Small intestine (tissue), 7 donors: ENCODE data around the gene METTL24. TPM values are rescaled to one million over a fixed set of nuclear protein-coding genes. Genes with fewer than 3 reads are reported as not detected.

Experiments
- DNase-seq, 2 donors: peaks; one replicate each; pipeline versions ENCODE4 v3.0.0 to v3.0.0-alpha.2; 2013
- FAIRE-seq: peaks from 2 replicates; lab custom pipeline; 2012; peaks lifted over from hg19 to GRCh38; lab: Jason Lieb, UNC
- H3K27ac ChIP-seq, 3 donors: one replicate each; pipeline ENCODE4 v1.5.1; 2013; ENCODE audit warnings: low read length in 2 of 3, mild to moderate bottlenecking in 2 of 3, control low read depth in 1 of 3, inconsistent platforms in 1 of 3, low read depth in 1 of 3, moderate library complexity in 1 of 3
- H3K27me3 ChIP-seq, 3 donors: one replicate each; pipeline ENCODE4 v1.6.1; 2013; ENCODE audit warnings: low read length in 3 of 3, inconsistent platforms in 1 of 3; ENCODE audit not compliant: control insufficient read depth in 3 of 3, insufficient read depth in 3 of 3
- H3K36me3 ChIP-seq, 3 donors: one replicate each; pipeline ENCODE4 v1.6.1; 2013; ENCODE audit warnings: low read length in 3 of 3, inconsistent platforms in 1 of 3, low read depth in 1 of 3, mild to moderate bottlenecking in 1 of 3, moderate library complexity in 1 of 3; ENCODE audit not compliant: control insufficient read depth in 3 of 3, insufficient read depth in 2 of 3
- H3K4me1 ChIP-seq, 3 donors: one replicate each; pipeline ENCODE4 v1.6.1; 2013; ENCODE audit warnings: low read length in 2 of 3, inconsistent platforms in 1 of 3, low read depth in 1 of 3, mild to moderate bottlenecking in 1 of 3, moderate library complexity in 1 of 3; ENCODE audit not compliant: control insufficient read depth in 3 of 3, insufficient read depth in 2 of 3
- H3K4me3 ChIP-seq, 3 donors: one replicate each; pipeline ENCODE4 v1.5.1; 2013; ENCODE audit warnings: low read length in 3 of 3, control low read depth in 1 of 3, inconsistent platforms in 1 of 3, low read depth in 1 of 3, mild to moderate bottlenecking in 1 of 3, moderate library complexity in 1 of 3
- H3K9me3 ChIP-seq, 2 donors: one replicate each; pipeline ENCODE4 v1.6.1; 2013; ENCODE audit warnings: low read depth in 1 of 2, low read length in 1 of 2; ENCODE audit not compliant: control insufficient read depth in 2 of 2, insufficient read depth in 1 of 2
- WGBS, 3 donors: extraction: QIAGEN DNeasy Blood & Tissue Kit; methylation state at CpG; one replicate each; pipeline ENCODE4 v1.1.7; 2013; 5-methylcytosine and 5-hydroxymethylcytosine counted together
- polyA plus RNA-seq, 4 donors: library from polyadenylated mRNA; stranded (reverse) in 3 of 4; unstranded in 1 of 4; fragments of 200-250 nt in 3 of 4; fragments of 120-200 nt in 1 of 4; gene quantifications; one replicate each; pipeline versions ENCODE4 v1.2.1 to v1.2.3, GENCODE V29; 2013
- donor health status: healthy with polysubstance abuse.
- donor health status: control.
- donor health status: control.
- donor health status: Bipolar disorder and iron deficiency.
- donor health status: healthy.

METTL24 gene
- polyA plus RNA-seq, 4 donors = 0.66 to 1.1 TPM; not detected in 2

- FAIRE-seq = no peak
- peaks cover 0 to 4% (median 0%) of the 10 kb centered on the region in 3 donors for H3K36me3 ChIP-seq
- H3K4me3 ChIP-seq = no peak overlapping the region
- 81 to 93% (median 87%) methylated on average over 3 of the region's 3 CpGs for WGBS, 3 donors
- H3K9me3 ChIP-seq = no peaks in the 10 kb centered on the region
- H3K27me3 ChIP-seq = no peaks in the 10 kb centered on the region
- no peak overlapping the region for H3K27ac ChIP-seq
- DNase-seq = no peak
- H3K4me1 ChIP-seq = no peaks in the 10 kb centered on the region
Observed at GRCh38 chr6:110201151-110201884, 156.8 kb downstream of the METTL24 start.

DNA sequence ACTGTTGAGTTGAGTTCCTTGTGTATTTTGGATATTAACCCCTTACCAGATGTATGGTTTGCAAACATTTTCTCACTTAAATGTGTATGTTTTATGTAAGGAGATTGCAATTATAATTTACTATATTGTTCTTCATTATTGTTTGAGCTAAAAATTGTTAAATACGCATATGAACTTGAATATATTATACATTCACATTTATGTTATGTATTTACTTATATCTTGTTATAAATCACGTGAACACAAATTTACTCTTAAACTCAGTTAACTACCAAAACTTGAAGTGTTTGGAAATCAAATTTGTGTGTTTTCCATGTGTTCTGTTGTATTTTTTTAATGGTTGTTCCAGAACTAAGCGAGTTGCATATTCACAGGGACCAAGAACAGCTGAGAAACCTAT lies 159.6 kb downstream of the METTL24 start:
- Histone ChIP-seq H3K36me3 (peaks cover 0 to 2% (median 0%) of the 10 kb centered on the region in 3 donors), H3K4me1 (no peaks in the 10 kb centered on the region), H3K27me3 (no peaks in the 10 kb centered on the region), H3K4me3 (no peak overlapping the region), H3K9me3 (no peaks in the 10 kb centered on the region), H3K27ac (no peak overlapping the region)
- FAIRE-seq = no peak
- no peak for DNase-seq
- 96 to 97% (median 97%) methylated on average over 3 of the region's 3 CpGs for WGBS, 3 donors

- WGBS, 3 donors = 78 to 90% (median 83%) methylated on average over 1 of the region's 1 CpG
- no peak for DNase-seq
Observed at GRCh38 chr6:110196874-110197273, 161.3 kb downstream of the METTL24 start.

DNA sequence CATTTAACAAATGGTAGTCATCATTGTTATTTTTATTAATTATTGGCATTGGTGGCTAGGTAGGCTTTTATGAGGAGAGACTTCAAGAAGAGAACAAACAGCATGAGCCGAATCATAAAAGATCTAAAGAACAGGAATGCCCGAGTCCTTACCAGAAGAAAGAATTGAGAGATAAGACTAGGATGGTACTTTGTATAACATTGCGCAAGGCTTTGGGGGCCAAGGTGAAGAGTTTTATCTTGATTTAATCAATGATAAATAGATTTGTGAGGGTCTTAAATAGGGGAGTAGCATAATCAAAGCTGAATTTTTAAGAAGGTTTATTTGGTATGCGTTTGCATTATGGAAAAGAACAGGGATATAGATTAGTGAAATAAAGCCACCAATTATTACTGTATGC lies 162.5 kb downstream of the METTL24 start:
- no peak for DNase-seq
- no peak overlapping the region for H3K27ac ChIP-seq

More at GRCh38 chr6:110196874-110197273, 161.3 kb downstream of the METTL24 start:
- no peak for FAIRE-seq
- Histone ChIP-seq H3K36me3 (peaks cover 0 to 2% (median 0%) of the 10 kb centered on the region in 3 donors), H3K4me1 (no peaks in the 10 kb centered on the region), H3K9me3 (no peaks in the 10 kb centered on the region), H3K27me3 (no peaks in the 10 kb centered on the region), H3K4me3 (no peak overlapping the region), H3K27ac (no peak overlapping the region)

More for the DNA sequence above, 162.5 kb downstream of the METTL24 start:
- peaks cover 0 to 4% (median 0%) of the 10 kb centered on the region in 3 donors for H3K36me3 ChIP-seq
- no peak overlapping the region for H3K4me3 ChIP-seq
- H3K4me1 ChIP-seq = no peaks in the 10 kb centered on the region
- 82 to 90% (median 86%) methylated on average over 4 of the region's 4 CpGs for WGBS, 3 donors
- no peaks in the 10 kb centered on the region for H3K27me3 ChIP-seq
- H3K9me3 ChIP-seq = no peaks in the 10 kb centered on the region
- no peak for FAIRE-seq

Other genes with a start within 250 kb of the METTL24 start
- 1 to 10 TPM in 3 of 4 donors, under 1 TPM in 1; 0.89 to 4.7 (median 2.8) TPM for gene WASF1, start 178.7 kb downstream of the METTL24 start, polyA plus RNA-seq
- gene CDC40, start 177.9 kb downstream of the METTL24 start, polyA plus RNA-seq = 10 to 100 TPM in 3 of 4 donors, 1 to 10 TPM in 1; 8.9 to 19.1 (median 13.2) TPM
- 1 to 10 TPM; 4.4 to 8.5 (median 6.8) TPM for gene DDO, start 57.2 kb upstream of the METTL24 start, polyA plus RNA-seq
- gene SLC22A16, start 118.3 kb upstream of the METTL24 start, polyA plus RNA-seq = under 1 TPM in 2 of 4 donors, not detected in 2; 0.15 to 0.16 TPM